Measurements from ENCODE around the gene ANKRD34A.
A peak's percentile ranks its signal among the peaks of the same experiment; 100 is the strongest.

The ANKRD34A gene

GRCh38 chr1:145965119-145965744, 857 bp upstream of the ANKRD34A start:
- DNase-seq (ENCODE audit: low read depth) = no peak
- TF ChIP-seq, protein P1, sequence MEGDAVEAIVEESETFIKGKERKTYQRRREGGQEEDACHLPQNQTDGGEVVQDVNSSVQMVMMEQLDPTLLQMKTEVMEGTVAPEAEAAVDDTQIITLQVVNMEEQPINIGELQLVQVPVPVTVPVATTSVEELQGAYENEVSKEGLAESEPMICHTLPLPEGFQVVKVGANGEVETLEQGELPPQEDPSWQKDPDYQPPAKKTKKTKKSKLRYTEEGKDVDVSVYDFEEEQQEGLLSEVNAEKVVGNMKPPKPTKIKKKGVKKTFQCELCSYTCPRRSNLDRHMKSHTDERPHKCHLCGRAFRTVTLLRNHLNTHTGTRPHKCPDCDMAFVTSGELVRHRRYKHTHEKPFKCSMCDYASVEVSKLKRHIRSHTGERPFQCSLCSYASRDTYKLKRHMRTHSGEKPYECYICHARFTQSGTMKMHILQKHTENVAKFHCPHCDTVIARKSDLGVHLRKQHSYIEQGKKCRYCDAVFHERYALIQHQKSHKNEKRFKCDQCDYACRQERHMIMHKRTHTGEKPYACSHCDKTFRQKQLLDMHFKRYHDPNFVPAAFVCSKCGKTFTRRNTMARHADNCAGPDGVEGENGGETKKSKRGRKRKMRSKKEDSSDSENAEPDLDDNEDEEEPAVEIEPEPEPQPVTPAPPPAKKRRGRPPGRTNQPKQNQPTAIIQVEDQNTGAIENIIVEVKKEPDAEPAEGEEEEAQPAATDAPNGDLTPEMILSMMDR (conservative IDR thresholded peaks at IDR 0.05; ENCODE audit: control insufficient read depth, insufficient read depth, low read depth, low read length) = no peak
- peak overlapping the region; percentile 90 for H3K4me3 ChIP-seq (ENCODE audit: control insufficient read depth, low read depth, low read length)

GRCh38 chr1:145963265-145964019, 933 bp downstream of the ANKRD34A start:
- TF ChIP-seq, protein P1 (conservative IDR thresholded peaks at IDR 0.05; ENCODE audit: control insufficient read depth, insufficient read depth, low read depth, low read length) = no peak
- DNase-seq (ENCODE audit: low read depth) = peak; percentile 65
- H3K4me3 ChIP-seq (ENCODE audit: control insufficient read depth, low read depth, low read length) = peak overlapping the region; percentile 90

DNA sequence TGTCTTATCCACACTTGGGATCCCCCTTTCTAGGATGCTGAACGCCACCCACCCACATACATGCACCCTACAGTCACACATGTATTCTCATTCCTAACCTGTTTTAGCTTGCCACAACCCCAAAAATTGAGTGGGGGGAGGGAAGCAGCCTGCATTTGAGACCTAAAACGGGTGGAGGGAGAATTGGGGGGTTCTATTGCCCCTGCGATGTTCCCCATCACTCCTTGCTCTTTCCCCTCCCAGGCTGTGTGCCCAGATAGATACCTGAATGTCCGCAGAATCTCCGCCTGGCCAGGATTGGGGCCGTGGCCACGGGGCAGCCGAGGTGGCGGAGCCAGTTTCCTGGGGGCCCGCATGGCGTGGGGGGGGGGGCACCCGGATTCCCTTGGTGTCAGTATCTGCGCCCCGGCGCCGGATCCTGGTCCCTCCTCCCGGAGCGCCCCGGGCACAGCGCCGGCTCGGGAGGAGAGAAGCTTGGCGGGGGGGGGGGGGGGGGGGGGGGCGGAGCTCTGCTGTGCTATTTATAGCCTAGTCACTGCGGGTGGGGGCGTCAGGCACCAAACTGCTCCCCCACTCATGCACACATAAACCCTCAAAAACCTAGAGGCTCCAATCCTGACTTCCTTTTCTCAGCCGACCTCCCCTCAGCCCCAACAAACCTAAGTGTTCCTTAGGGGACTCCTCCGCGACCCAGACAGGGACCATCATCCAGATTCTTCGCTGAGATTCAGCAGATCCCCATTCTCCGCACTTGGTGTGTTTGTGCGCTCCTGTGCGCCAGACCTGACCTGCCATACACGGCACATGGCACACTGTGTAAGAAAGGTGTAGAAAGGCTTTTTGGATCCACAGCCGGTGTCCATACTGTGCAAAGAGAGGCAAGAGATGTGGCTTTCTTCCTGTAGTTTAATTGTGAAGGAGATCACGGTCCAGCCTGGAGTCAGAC, 1.9 kb downstream of the ANKRD34A start:
- DNase-seq (ENCODE audit: low read depth) = no peak
- peak overlapping the region; percentile 85 for H3K4me3 ChIP-seq (ENCODE audit: control insufficient read depth, low read depth, low read length)
- TF ChIP-seq, protein P1 (conservative IDR thresholded peaks at IDR 0.05; ENCODE audit: control insufficient read depth, insufficient read depth, low read depth, low read length) = no peak

GRCh38 chr1:145961425-145962156, 2.8 kb downstream of the ANKRD34A start:
- TF ChIP-seq, protein P1 (conservative IDR thresholded peaks at IDR 0.05; ENCODE audit: control insufficient read depth, insufficient read depth, low read depth, low read length) = no peak
- peak overlapping the region; percentile 85 for H3K4me3 ChIP-seq (ENCODE audit: control insufficient read depth, low read depth, low read length)
- no peak for DNase-seq (ENCODE audit: low read depth)

DNA sequence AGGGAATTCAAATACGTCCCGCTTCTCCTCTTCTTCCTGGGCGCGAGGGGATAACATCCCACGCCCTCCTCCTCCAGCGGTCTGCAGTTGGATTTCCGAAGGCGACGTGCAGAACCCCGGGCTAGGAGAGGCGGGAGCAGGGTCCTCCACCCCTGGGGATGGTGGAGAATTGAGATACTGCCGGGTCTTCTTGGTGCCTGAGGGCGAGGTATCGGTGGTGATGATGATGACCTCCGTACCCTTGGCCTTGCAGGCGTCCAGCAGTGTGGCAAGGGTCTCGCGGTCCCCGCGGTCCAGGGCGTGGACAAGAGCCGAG, 3.3 kb downstream of the ANKRD34A start:
- no peak for DNase-seq (ENCODE audit: low read depth)
- H3K4me3 ChIP-seq (ENCODE audit: control insufficient read depth, low read depth, low read length) = peak overlapping the region; percentile 85
- TF ChIP-seq, protein P1 (conservative IDR thresholded peaks at IDR 0.05; ENCODE audit: control insufficient read depth, insufficient read depth, low read depth, low read length) = no peak

All from fibroblast of mammary gland (primary cell).